Activated CD4-positive, alpha-beta memory T cell treated with anti-CD3 and anti-CD28 coated beads, Interleukin-2, amount 10 ng/mL, durations not matched to agents 7 days and 5 days (primary cell): ENCODE data around the gene NBPF20. TPM values are rescaled to one million over a fixed set of nuclear protein-coding genes. Genes with fewer than 3 reads are reported as not detected.
A peak's percentile ranks its signal among the peaks of the same experiment; 100 is the strongest.
"Not testable (repeated sequence)": the region's sequence is repeated elsewhere in the genome, so short reads cannot be mapped to it uniquely, and the experiment has no call there.

Source experiments
- CTCF ChIA-PET: fragments of 350-600 bp; sonication (Branson Sonifier 250); formaldehyde crosslinking; loops from one replicate; lab custom pipeline; 2021; ENCODE audit warnings: antibody characterized with exemption, inconsistent platforms; lab: Charles Lee
- POLR2A ChIA-PET: fragments of 350-600 bp; sonication (Branson Sonifier 250); formaldehyde crosslinking; loops from one replicate; lab custom pipeline; 2021; ENCODE audit warnings: antibody characterized with exemption; lab: Charles Lee
- DNase-seq: peaks from one replicate; pipeline ENCODE4 v3.0.0-alpha.2; 2020
- H3K27ac Mint-ChIP-seq: one replicate; pipeline ENCODE4 v1.8.0; 2021; ENCODE audit warnings: mild to moderate bottlenecking, mixed read lengths
- H3K27me3 Mint-ChIP-seq: one replicate; pipeline ENCODE4 v1.8.0; 2021; ENCODE audit warnings: mixed read lengths
- H3K36me3 Mint-ChIP-seq: one replicate; pipeline ENCODE4 v1.8.0; 2021; ENCODE audit warnings: low read depth, mixed read lengths
- H3K4me1 Mint-ChIP-seq: one replicate; pipeline ENCODE4 v1.8.0; 2021; ENCODE audit warnings: mixed read lengths
- H3K4me3 Mint-ChIP-seq: one replicate; pipeline ENCODE4 v1.8.0; 2021; ENCODE audit warnings: mild to moderate bottlenecking, mixed read lengths
- H3K9me3 Mint-ChIP-seq: one replicate; pipeline ENCODE4 v1.8.0; 2021; ENCODE audit warnings: mixed read lengths
- total RNA-seq, 2 experiments: library from RNA; stranded (reverse); gene quantifications; one replicate each; pipeline ENCODE4 v1.2.3, GENCODE V29; 2021

The NBPF20 gene
- total RNA-seq = 1 to 10 TPM in 1 of 2 experiments, under 1 TPM in 1; 0.90 to 1.2 TPM

- peaks cover 11% of the 10 kb centered on the region for H3K4me1 Mint-ChIP-seq
- ChIA-PET POLR2A (interaction anchor here (1.4 kb wide), 1 partner anchor 40 kb away, joined by 4 read pairs; no protein-coding TSS in a partner anchor), CTCF (no interaction called here)
- H3K27ac Mint-ChIP-seq = peak within 1 kb of the TSS; percentile 37
- H3K9me3 Mint-ChIP-seq = peaks cover 8% of the 10 kb centered on the region
- peaks cover 37% of the 10 kb centered on the region for H3K27me3 Mint-ChIP-seq
- DNase-seq = peak; percentile 70
- H3K4me3 Mint-ChIP-seq = peak within 1 kb of the TSS; percentile 92
- H3K36me3 Mint-ChIP-seq = peaks cover 22% of the 10 kb centered on the region
Measured at GRCh38 chr1:145425436-145426029, at the start of gene NBPF20. TSS of gene NBPF20 (minus strand) at chr1:145425603. CDS start at chr1:145405272, 20,331 bp downstream.

GRCh38 chr1:145474837-145475368 lies 49.5 kb upstream of the NBPF20 start:
- CTCF ChIA-PET, DNase-seq, POLR2A ChIA-PET, H3K4me1 Mint-ChIP-seq, H3K36me3 Mint-ChIP-seq, H3K9me3 Mint-ChIP-seq, H3K27ac Mint-ChIP-seq: not testable (repeated sequence)
- Mint-ChIP-seq H3K27me3 (peaks cover 12% of the 10 kb centered on the region), H3K4me3 (peak overlapping the region; percentile 60)

GRCh38 chr1:145472731-145473130 lies 47.3 kb upstream of the NBPF20 start:
- H3K36me3 Mint-ChIP-seq, H3K4me1 Mint-ChIP-seq, H3K4me3 Mint-ChIP-seq, POLR2A ChIA-PET, DNase-seq, H3K9me3 Mint-ChIP-seq, H3K27ac Mint-ChIP-seq, CTCF ChIA-PET: not testable (repeated sequence)
- peaks cover 12% of the 10 kb centered on the region for H3K27me3 Mint-ChIP-seq

- H3K9me3 Mint-ChIP-seq, CTCF ChIA-PET, H3K36me3 Mint-ChIP-seq, H3K4me3 Mint-ChIP-seq, POLR2A ChIA-PET, DNase-seq, H3K27ac Mint-ChIP-seq, H3K4me1 Mint-ChIP-seq: not testable (repeated sequence)
- peaks cover 12% of the 10 kb centered on the region for H3K27me3 Mint-ChIP-seq
Measured at GRCh38 chr1:145471365-145471764, 46.0 kb upstream of the NBPF20 start.

- H3K36me3 Mint-ChIP-seq, H3K4me1 Mint-ChIP-seq, CTCF ChIA-PET, H3K9me3 Mint-ChIP-seq: not testable (repeated sequence)
- POLR2A ChIA-PET = interaction anchor here (0.6 to 1.2 kb wide), 9 partner anchors 37 to 1053 kb away, joined by 3 to 33 read pairs (median 4); partner anchors contain the start of gene NBPF20
- Mint-ChIP-seq H3K27ac (peak overlapping the region; percentile 91), H3K4me3 (peak overlapping the region; percentile 76), H3K27me3 (peaks cover 13% of the 10 kb centered on the region)
- DNase-seq = peak; percentile 89
Measured at GRCh38 chr1:145465405-145466144, 40.2 kb upstream of the NBPF20 start.

GRCh38 chr1:145464708-145465336 lies 39.4 kb upstream of the NBPF20 start:
- CTCF ChIA-PET, DNase-seq, H3K36me3 Mint-ChIP-seq: not testable (repeated sequence)

GRCh38 chr1:145464017-145464416 lies 38.6 kb upstream of the NBPF20 start:
- H3K4me1 Mint-ChIP-seq, H3K36me3 Mint-ChIP-seq, DNase-seq, POLR2A ChIA-PET, H3K27ac Mint-ChIP-seq, CTCF ChIA-PET, H3K9me3 Mint-ChIP-seq, H3K4me3 Mint-ChIP-seq: not testable (repeated sequence)
- peaks cover 16% of the 10 kb centered on the region for H3K27me3 Mint-ChIP-seq

More at GRCh38 chr1:145464708-145465336, 39.4 kb upstream of the NBPF20 start:
- Mint-ChIP-seq H3K27me3 (peaks cover 15% of the 10 kb centered on the region), H3K4me3 (peak overlapping the region; percentile 76), H3K27ac (peak overlapping the region; percentile 91)
- not testable (repeated sequence) for H3K4me1 Mint-ChIP-seq, H3K9me3 Mint-ChIP-seq
- POLR2A ChIA-PET = interaction anchor here (0.6 to 1.2 kb wide), 9 partner anchors 36 to 1053 kb away, joined by 3 to 33 read pairs (median 4); partner anchors contain the start of gene NBPF20

- H3K4me1 Mint-ChIP-seq, H3K27ac Mint-ChIP-seq, POLR2A ChIA-PET, H3K9me3 Mint-ChIP-seq, H3K4me3 Mint-ChIP-seq, CTCF ChIA-PET, H3K36me3 Mint-ChIP-seq, DNase-seq: not testable (repeated sequence)
- H3K27me3 Mint-ChIP-seq = peaks cover 22% of the 10 kb centered on the region
Measured at GRCh38 chr1:145460684-145461083, 35.3 kb upstream of the NBPF20 start.

GRCh38 chr1:145460048-145460447 lies 34.6 kb upstream of the NBPF20 start:
- H3K4me1 Mint-ChIP-seq, CTCF ChIA-PET, H3K9me3 Mint-ChIP-seq, DNase-seq, POLR2A ChIA-PET, H3K27ac Mint-ChIP-seq, H3K4me3 Mint-ChIP-seq, H3K36me3 Mint-ChIP-seq: not testable (repeated sequence)
- peaks cover 25% of the 10 kb centered on the region for H3K27me3 Mint-ChIP-seq

- H3K36me3 Mint-ChIP-seq, H3K4me1 Mint-ChIP-seq, H3K27ac Mint-ChIP-seq, DNase-seq, H3K9me3 Mint-ChIP-seq, H3K4me3 Mint-ChIP-seq, CTCF ChIA-PET, POLR2A ChIA-PET: not testable (repeated sequence)
- H3K27me3 Mint-ChIP-seq = peaks cover 29% of the 10 kb centered on the region
Measured at GRCh38 chr1:145459591-145459990, 34.2 kb upstream of the NBPF20 start.

GRCh38 chr1:145459063-145459462 lies 33.7 kb upstream of the NBPF20 start:
- H3K9me3 Mint-ChIP-seq, DNase-seq, H3K4me1 Mint-ChIP-seq, CTCF ChIA-PET, POLR2A ChIA-PET, H3K27ac Mint-ChIP-seq, H3K4me3 Mint-ChIP-seq, H3K36me3 Mint-ChIP-seq: not testable (repeated sequence)
- H3K27me3 Mint-ChIP-seq = peaks cover 31% of the 10 kb centered on the region

GRCh38 chr1:145454824-145455177 lies 29.4 kb upstream of the NBPF20 start:
- DNase-seq, H3K4me1 Mint-ChIP-seq, POLR2A ChIA-PET, H3K36me3 Mint-ChIP-seq, H3K4me3 Mint-ChIP-seq, CTCF ChIA-PET, H3K27ac Mint-ChIP-seq, H3K9me3 Mint-ChIP-seq: not testable (repeated sequence)
- H3K27me3 Mint-ChIP-seq = peaks cover 30% of the 10 kb centered on the region
